ENCODE measurements around the gene TMEM121.
"Not testable (repeated sequence)": the region's sequence is repeated elsewhere in the genome, so short reads cannot be mapped to it uniquely, and the experiment has no call there.

The TMEM121 gene

DNA sequence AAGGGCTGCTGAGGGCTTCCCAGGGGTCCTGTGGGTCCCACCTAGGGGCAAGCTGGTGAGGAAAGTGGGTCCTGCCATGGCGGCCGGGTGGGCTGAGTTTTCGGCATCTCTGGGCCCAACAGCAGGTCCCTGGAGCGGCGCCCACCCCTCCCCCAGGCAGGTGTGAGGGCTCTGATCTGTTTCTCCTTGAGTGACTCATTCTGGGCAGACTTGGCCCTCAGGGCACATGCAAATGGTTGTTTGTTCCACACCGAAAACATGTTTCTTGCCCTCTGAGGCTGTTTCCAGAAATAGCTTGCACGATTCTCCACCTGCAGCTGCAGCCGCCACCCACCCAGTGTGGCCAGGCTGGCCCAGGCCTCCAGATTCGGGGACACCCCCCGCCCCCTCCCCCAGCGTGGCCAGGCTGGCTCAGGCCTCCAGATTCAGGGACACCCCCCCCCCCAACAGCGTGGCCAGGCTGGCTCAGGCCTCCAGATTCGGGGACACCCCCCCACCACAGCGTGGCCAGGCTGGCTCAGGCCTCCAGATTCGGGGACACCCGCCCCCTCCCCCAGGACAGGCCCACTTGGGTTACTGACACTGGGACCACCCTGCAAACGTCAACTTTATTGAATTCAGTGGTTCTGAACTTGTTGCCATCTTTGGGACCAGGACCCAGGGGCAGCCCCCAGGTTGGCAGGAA lies 48.8 kb downstream of the TMEM121 start:
- H3K9ac ChIP-seq (ENCODE audit: low read depth, low read length); H3K36me3 ChIP-seq (ENCODE audit: control insufficient read depth, insufficient read depth, low read length); H3K27me3 ChIP-seq (ENCODE audit: control insufficient read depth, insufficient read depth, low read length); H3K4me3 ChIP-seq (ENCODE audit: low read depth, low read length); H3K4me1 ChIP-seq (ENCODE audit: control insufficient read depth, insufficient read depth, low read length): not testable (repeated sequence)
- H3K9me3 ChIP-seq (ENCODE audit: control insufficient read depth, insufficient read depth, low read length) = peaks cover 18% of the 10 kb centered on the region

DNA sequence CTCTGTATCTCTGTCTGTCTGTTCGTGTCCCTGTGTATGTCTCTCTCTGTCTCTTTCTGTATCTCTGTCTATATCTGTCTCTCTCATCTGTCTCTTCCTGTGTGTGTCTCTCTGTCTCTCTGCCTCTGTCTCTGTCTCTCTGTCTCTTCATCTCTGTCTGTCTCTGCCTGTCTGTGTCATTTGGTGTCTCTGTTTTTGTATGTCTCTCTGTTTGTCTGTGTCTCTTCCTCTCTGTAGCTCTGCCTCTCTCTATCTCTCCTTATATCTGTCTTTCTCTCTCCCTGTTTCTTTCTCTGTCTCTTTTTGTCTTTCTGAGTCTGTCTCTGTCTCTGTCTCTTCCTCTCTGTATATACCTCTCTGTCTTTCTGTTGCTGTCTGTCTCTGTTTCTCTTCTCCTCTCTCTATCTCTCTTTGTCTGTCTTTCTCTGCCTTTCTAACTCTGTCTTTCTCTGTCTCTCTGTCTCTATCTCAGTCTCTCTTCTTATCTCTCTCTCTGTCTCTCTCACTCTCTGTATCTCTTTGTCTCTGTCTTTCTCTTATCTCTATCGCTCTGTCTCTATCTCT lies 50.2 kb downstream of the TMEM121 start:
- no peaks in the 10 kb centered on the region for H3K36me3 ChIP-seq (ENCODE audit: control insufficient read depth, insufficient read depth, low read length)
- H3K4me1 ChIP-seq (ENCODE audit: control insufficient read depth, insufficient read depth, low read length) = no peaks in the 10 kb centered on the region
- no peaks in the 10 kb centered on the region for H3K27me3 ChIP-seq (ENCODE audit: control insufficient read depth, insufficient read depth, low read length)
- H3K9me3 ChIP-seq (ENCODE audit: control insufficient read depth, insufficient read depth, low read length) = peaks cover 15% of the 10 kb centered on the region
- no peak overlapping the region for H3K9ac ChIP-seq (ENCODE audit: low read depth, low read length)
- no peak overlapping the region for H3K4me3 ChIP-seq (ENCODE audit: low read depth, low read length)

DNA sequence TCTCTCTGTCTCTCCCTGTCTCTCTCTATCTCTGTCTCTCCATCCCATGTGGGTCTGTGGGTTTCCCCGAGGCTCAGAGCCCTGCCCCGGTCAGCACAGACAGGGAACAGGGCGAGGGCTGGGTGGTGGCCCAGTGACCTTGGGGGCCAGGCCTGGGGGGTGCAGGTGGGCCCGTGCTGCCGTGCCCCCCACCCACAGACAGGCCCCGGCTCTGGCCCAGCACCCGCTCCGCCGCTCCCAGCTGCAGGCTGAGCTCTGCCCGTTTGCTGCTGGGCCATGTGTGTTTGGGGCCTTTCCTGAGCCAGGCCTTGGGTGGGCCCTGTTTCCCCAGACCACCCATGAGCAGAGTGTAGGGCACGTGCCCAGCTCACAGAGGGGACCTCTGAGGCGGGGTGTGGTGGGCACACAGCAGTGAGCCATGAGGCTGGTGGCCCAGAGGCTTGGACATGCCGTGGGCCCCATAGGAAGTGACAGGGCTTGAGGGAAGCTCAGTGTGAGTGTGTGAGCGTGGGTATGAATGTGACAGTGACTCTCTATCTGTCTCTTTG lies 51.0 kb downstream of the TMEM121 start:
- H3K4me3 ChIP-seq (ENCODE audit: low read depth, low read length) = no peak overlapping the region
- no peaks in the 10 kb centered on the region for H3K36me3 ChIP-seq (ENCODE audit: control insufficient read depth, insufficient read depth, low read length)
- H3K9me3 ChIP-seq (ENCODE audit: control insufficient read depth, insufficient read depth, low read length) = peaks cover 15% of the 10 kb centered on the region
- no peak overlapping the region for H3K9ac ChIP-seq (ENCODE audit: low read depth, low read length)
- no peaks in the 10 kb centered on the region for H3K4me1 ChIP-seq (ENCODE audit: control insufficient read depth, insufficient read depth, low read length)
- no peaks in the 10 kb centered on the region for H3K27me3 ChIP-seq (ENCODE audit: control insufficient read depth, insufficient read depth, low read length)

DNA sequence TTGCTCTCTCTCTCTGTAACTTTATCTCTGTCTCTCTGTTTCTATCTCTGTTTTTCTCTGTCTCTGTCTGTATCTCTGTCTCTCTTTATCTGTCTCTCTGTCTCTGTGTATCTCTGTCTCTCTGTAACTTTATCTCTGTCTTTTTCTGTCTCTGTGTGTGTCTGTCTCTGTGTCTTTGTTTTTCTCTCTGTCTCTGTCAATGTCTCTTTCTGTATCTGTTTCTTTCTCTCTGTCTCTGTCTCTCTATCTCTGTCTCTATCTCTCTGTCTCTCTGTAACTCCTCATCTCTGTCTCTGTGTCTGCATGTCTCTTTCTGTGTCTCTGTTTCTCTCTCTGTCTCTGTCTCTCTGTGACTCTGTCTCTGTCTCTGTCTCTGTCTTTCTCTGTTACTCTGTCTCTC lies 51.7 kb downstream of the TMEM121 start:
- H3K4me1 ChIP-seq (ENCODE audit: control insufficient read depth, insufficient read depth, low read length) = no peaks in the 10 kb centered on the region
- no peak overlapping the region for H3K9ac ChIP-seq (ENCODE audit: low read depth, low read length)
- no peaks in the 10 kb centered on the region for H3K36me3 ChIP-seq (ENCODE audit: control insufficient read depth, insufficient read depth, low read length)
- H3K4me3 ChIP-seq (ENCODE audit: low read depth, low read length) = no peak overlapping the region
- no peaks in the 10 kb centered on the region for H3K27me3 ChIP-seq (ENCODE audit: control insufficient read depth, insufficient read depth, low read length)
- H3K9me3 ChIP-seq (ENCODE audit: control insufficient read depth, insufficient read depth, low read length) = peaks cover 20% of the 10 kb centered on the region

DNA sequence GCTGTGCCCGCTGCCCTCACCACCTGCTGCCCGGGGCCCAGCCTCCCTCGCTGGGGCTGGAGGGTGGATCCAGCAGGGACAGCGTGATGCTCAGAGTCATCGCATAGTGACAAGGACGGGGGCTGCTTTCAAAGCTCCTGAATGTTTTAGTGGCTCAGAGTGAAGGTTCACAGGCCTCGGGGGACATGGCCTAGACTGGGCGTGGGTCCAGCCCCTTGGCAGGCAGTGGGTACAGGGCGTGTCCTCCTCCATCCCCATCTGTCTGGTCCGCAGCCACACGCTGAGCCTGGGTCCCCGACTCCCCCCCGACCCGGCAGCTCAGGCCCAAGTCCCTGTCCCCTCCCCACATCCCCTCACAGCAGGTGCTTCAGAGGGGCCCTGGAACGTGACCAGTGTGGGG lies 52.8 kb downstream of the TMEM121 start:
- peaks cover 20% of the 10 kb centered on the region for H3K9me3 ChIP-seq (ENCODE audit: control insufficient read depth, insufficient read depth, low read length)
- not testable (repeated sequence) for H3K27me3 ChIP-seq (ENCODE audit: control insufficient read depth, insufficient read depth, low read length); H3K4me3 ChIP-seq (ENCODE audit: low read depth, low read length); H3K4me1 ChIP-seq (ENCODE audit: control insufficient read depth, insufficient read depth, low read length); H3K9ac ChIP-seq (ENCODE audit: low read depth, low read length); H3K36me3 ChIP-seq (ENCODE audit: control insufficient read depth, insufficient read depth, low read length)

Data from iPS-15b (cell line).